NK-92 (cell line): ENCODE results near the gene PTPRD.
"Not testable (repeated sequence)": the region's sequence is repeated elsewhere in the genome, so short reads cannot be mapped to it uniquely, and the experiment has no call there.

ENCODE experiments used
- DNase-seq: peaks from one replicate; lab custom pipeline; 2025; ENCODE audit not compliant: unreplicated experiment; lab: John Stamatoyannopoulos, UW

The PTPRD gene

GRCh38 chr9:9552665-9553064 lies 1060.1 kb downstream of the PTPRD start:
- DNase-seq = no peak

GRCh38 chr9:9538766-9539165 lies 1074.0 kb downstream of the PTPRD start:
- no peak for DNase-seq

- DNase-seq = no peak
These were observed 1074.4 kb downstream of the PTPRD start for GRCh38 chr9:9538356-9538755.

GRCh38 chr9:9536523-9536922 lies 1076.3 kb downstream of the PTPRD start:
- no peak for DNase-seq

- no peak for DNase-seq
These were observed 1089.2 kb downstream of the PTPRD start for GRCh38 chr9:9523476-9524139.

GRCh38 chr9:9522406-9522805 lies 1090.4 kb downstream of the PTPRD start:
- DNase-seq = no peak

- no peak for DNase-seq
These were observed 1091.6 kb downstream of the PTPRD start for GRCh38 chr9:9521033-9521779.

- no peak for DNase-seq
These were observed 1107.9 kb downstream of the PTPRD start for GRCh38 chr9:9504869-9505268.

- DNase-seq = no peak
These were observed 1113.3 kb downstream of the PTPRD start for GRCh38 chr9:9499546-9499945.

GRCh38 chr9:9498846-9499245 lies 1114.0 kb downstream of the PTPRD start:
- DNase-seq = no peak

- DNase-seq = no peak
These were observed 1114.7 kb downstream of the PTPRD start for GRCh38 chr9:9498128-9498527.

- DNase-seq = no peak
These were observed 1118.5 kb downstream of the PTPRD start for GRCh38 chr9:9494336-9494735.

- no peak for DNase-seq
These were observed 1120.3 kb downstream of the PTPRD start for GRCh38 chr9:9492506-9492905.

- DNase-seq = no peak
These were observed 1123.6 kb downstream of the PTPRD start for GRCh38 chr9:9489183-9489582.

GRCh38 chr9:9483175-9483574 lies 1129.6 kb downstream of the PTPRD start:
- no peak for DNase-seq

- no peak for DNase-seq
These were observed 1134.1 kb downstream of the PTPRD start for GRCh38 chr9:9478741-9479140.

GRCh38 chr9:9469271-9469670 lies 1143.5 kb downstream of the PTPRD start:
- DNase-seq = no peak

- DNase-seq = not testable (repeated sequence)
These were observed 1170.9 kb downstream of the PTPRD start for GRCh38 chr9:9441874-9442273.

GRCh38 chr9:9437641-9438040 lies 1175.2 kb downstream of the PTPRD start:
- DNase-seq = no peak

- DNase-seq = not testable (repeated sequence)
These were observed 1186.3 kb downstream of the PTPRD start for GRCh38 chr9:9426454-9426853.

GRCh38 chr9:9412241-9412640 lies 1200.6 kb downstream of the PTPRD start:
- no peak for DNase-seq

- no peak for DNase-seq
These were observed 1202.1 kb downstream of the PTPRD start for GRCh38 chr9:9410736-9411135.

GRCh38 chr9:9399982-9400381 lies 1212.8 kb downstream of the PTPRD start:
- DNase-seq = no peak
